Natural killer cell (primary cell): Measurements from ENCODE around the gene ANGPTL2. TPM values are rescaled to one million over a fixed set of nuclear protein-coding genes. Genes with fewer than 3 reads are reported as not detected.

Source experiments
- ATAC-seq, 3 donors: fragments of 150-1000 bp in 2 of 3; fragments of 200-7000 bp in 1 of 3; cut with Tn5 transposase; 1 replicate in 1 of 3; 2 replicates in 2 of 3; pipeline ENCODE4 v1.10.0; 2021; ENCODE audit warnings: mild to moderate bottlenecking in 2 of 3, moderate library complexity in 2 of 3
- DNase-seq, 2 donors: peaks; one replicate each; pipeline versions ENCODE4 v3.0.0 to v3.0.0-alpha.2; 2013 to 2021; ENCODE audit warnings: mixed read lengths in 1 of 2
- H3K27ac ChIP-seq: one replicate; pipeline ENCODE4 v1.5.1; 2013; ENCODE audit warnings: mild to moderate bottlenecking, low read length
- H3K27me3 ChIP-seq: one replicate; pipeline ENCODE4 v1.6.1; 2013; ENCODE audit warnings: low read length; ENCODE audit not compliant: control insufficient read depth, insufficient read depth
- H3K36me3 ChIP-seq: one replicate; pipeline ENCODE4 v1.6.1; 2013; ENCODE audit warnings: low read length; ENCODE audit not compliant: control insufficient read depth, insufficient read depth
- H3K4me1 ChIP-seq: one replicate; pipeline ENCODE4 v1.6.1; 2013; ENCODE audit warnings: low read length; ENCODE audit not compliant: control insufficient read depth, insufficient read depth
- H3K4me3 ChIP-seq: one replicate; pipeline ENCODE4 v1.5.1; 2013; ENCODE audit warnings: low read length
- H3K9me3 ChIP-seq: one replicate; pipeline ENCODE4 v1.6.1; 2013; ENCODE audit warnings: low read length; ENCODE audit not compliant: control insufficient read depth, insufficient read depth
- H3K27ac Mint-ChIP-seq, 2 donors: one replicate each; pipeline ENCODE4 v1.8.0; 2022; ENCODE audit warnings: mild to moderate bottlenecking in 2 of 2, mixed read lengths in 2 of 2, moderate library complexity in 1 of 2
- H3K27me3 Mint-ChIP-seq, 2 donors: one replicate each; pipeline ENCODE4 v1.8.0; 2022; ENCODE audit warnings: low read depth in 2 of 2, mixed read lengths in 2 of 2
- H3K36me3 Mint-ChIP-seq: one replicate; pipeline ENCODE4 v1.8.0; 2022; ENCODE audit warnings: mixed read lengths
- H3K4me1 Mint-ChIP-seq, 2 donors: one replicate each; pipeline ENCODE4 v1.8.0; 2022; ENCODE audit warnings: mixed read lengths in 2 of 2
- H3K4me3 Mint-ChIP-seq: one replicate; pipeline ENCODE4 v1.8.0; 2022; ENCODE audit warnings: mild to moderate bottlenecking, moderate library complexity, mixed read lengths
- H3K9me3 Mint-ChIP-seq, 2 donors: one replicate each; pipeline ENCODE4 v1.8.0; 2022; ENCODE audit warnings: mixed read lengths in 2 of 2
- CTCF ChIP-seq: fragments of 200-600 bp; IDR thresholded peaks from one replicate; pipeline ENCODE4 v1.8.0; 2022; ENCODE audit warnings: antibody characterized with exemption
- WGBS: methylation state at CpG from one replicate; pipeline ENCODE4 v1.1.7; 2013; ENCODE audit warnings: missing lambda C conversion rate; ENCODE audit not compliant: insufficient coverage; 5-methylcytosine and 5-hydroxymethylcytosine counted together
- intact Hi-C: fragments of 100-400 bp; cut with micrococcal nuclease; formaldehyde crosslinking; loops from one replicate; pipeline ENCODE4 v1.14.2; 2022
- total RNA-seq, 4 donors: library from RNA; stranded (reverse); fragments of 120-200 nt in 1 of 4; gene quantifications; one replicate each; pipeline versions ENCODE4 v1.2.3 to v1.2.4, GENCODE V29; 2013 to 2022

The ANGPTL2 gene
- total RNA-seq, 3 donors from 2014 or later (not counting 1 experiment from before 2014, with no cell fraction given) = not detected

- H3K9me3 ChIP-seq = no peaks in the 10 kb centered on the region
- H3K36me3 Mint-ChIP-seq = no peaks in the 10 kb centered on the region
- H3K27ac Mint-ChIP-seq = no peak overlapping the region
- no peak overlapping the region for H3K4me3 Mint-ChIP-seq
- no peaks in the 10 kb centered on the region for H3K4me1 ChIP-seq
- no peaks in the 10 kb centered on the region for H3K36me3 ChIP-seq
- WGBS = 90% methylated on average over 9 of the region's 9 CpGs
- H3K27me3 ChIP-seq = no peaks in the 10 kb centered on the region
- H3K27me3 Mint-ChIP-seq = peaks cover 0 to 4% of the 10 kb centered on the region in 2 donors
- no peak overlapping the region for H3K27ac ChIP-seq
- H3K4me1 Mint-ChIP-seq = no peaks in the 10 kb centered on the region
- no peak overlapping the region for H3K4me3 ChIP-seq
- H3K9me3 Mint-ChIP-seq = no peaks in the 10 kb centered on the region
- ATAC-seq (no peak), DNase-seq (no peak)
- no peak for TF ChIP-seq CTCF
- intact Hi-C loops = no loop called here
Measured at GRCh38 chr9:127140842-127141675, 18.6 kb upstream of the ANGPTL2 start.

- no peaks in the 10 kb centered on the region for H3K9me3 Mint-ChIP-seq
- no peak overlapping the region for H3K4me3 Mint-ChIP-seq
- H3K4me1 Mint-ChIP-seq = no peaks in the 10 kb centered on the region
- no peaks in the 10 kb centered on the region for H3K4me1 ChIP-seq
- no peak overlapping the region for H3K27ac Mint-ChIP-seq
- H3K4me3 ChIP-seq = no peak overlapping the region
- no peak for TF ChIP-seq CTCF
- H3K27me3 ChIP-seq = no peaks in the 10 kb centered on the region
- intact Hi-C loops = no loop called here
- H3K27ac ChIP-seq = no peak overlapping the region
- H3K9me3 ChIP-seq = no peaks in the 10 kb centered on the region
- ATAC-seq = no peak
- no peaks in the 10 kb centered on the region for H3K36me3 ChIP-seq
- WGBS = 94% methylated on average over 6 of the region's 6 CpGs
- H3K27me3 Mint-ChIP-seq = peaks cover 0 to 4% of the 10 kb centered on the region in 2 donors
- H3K36me3 Mint-ChIP-seq = no peaks in the 10 kb centered on the region
- DNase-seq = no peak
Measured at GRCh38 chr9:127140181-127140580, 17.7 kb upstream of the ANGPTL2 start.

- intact Hi-C loops = no loop called here
- H3K4me1 ChIP-seq = no peaks in the 10 kb centered on the region
- H3K9me3 ChIP-seq = no peaks in the 10 kb centered on the region
- H3K9me3 Mint-ChIP-seq = no peaks in the 10 kb centered on the region
- no peaks in the 10 kb centered on the region for H3K36me3 ChIP-seq
- H3K4me1 Mint-ChIP-seq = no peaks in the 10 kb centered on the region
- ATAC-seq = no peak
- peaks cover 0 to 4% of the 10 kb centered on the region in 2 donors for H3K27me3 Mint-ChIP-seq
- no peak overlapping the region for H3K27ac ChIP-seq
- H3K36me3 Mint-ChIP-seq = no peaks in the 10 kb centered on the region
- no peak overlapping the region for H3K4me3 ChIP-seq
- 92% methylated on average over 6 of the region's 6 CpGs for WGBS
- no peak overlapping the region for H3K27ac Mint-ChIP-seq
- no peak for DNase-seq
- no peak for TF ChIP-seq CTCF
- H3K27me3 ChIP-seq = no peaks in the 10 kb centered on the region
- no peak overlapping the region for H3K4me3 Mint-ChIP-seq
Measured at GRCh38 chr9:127139775-127140174, 17.3 kb upstream of the ANGPTL2 start.
